Measurements from ENCODE around the gene NCR3LG1. TPM values are rescaled to one million over a fixed set of nuclear protein-coding genes. Genes with fewer than 3 reads are reported as not detected.
A peak's percentile ranks its signal among the peaks of the same experiment; 100 is the strongest.

NCR3LG1 gene
- total and polyA plus RNA-seq, 5 donors from 2014 or later: 0.12 to 0.69 TPM; not detected in 3

DNA sequence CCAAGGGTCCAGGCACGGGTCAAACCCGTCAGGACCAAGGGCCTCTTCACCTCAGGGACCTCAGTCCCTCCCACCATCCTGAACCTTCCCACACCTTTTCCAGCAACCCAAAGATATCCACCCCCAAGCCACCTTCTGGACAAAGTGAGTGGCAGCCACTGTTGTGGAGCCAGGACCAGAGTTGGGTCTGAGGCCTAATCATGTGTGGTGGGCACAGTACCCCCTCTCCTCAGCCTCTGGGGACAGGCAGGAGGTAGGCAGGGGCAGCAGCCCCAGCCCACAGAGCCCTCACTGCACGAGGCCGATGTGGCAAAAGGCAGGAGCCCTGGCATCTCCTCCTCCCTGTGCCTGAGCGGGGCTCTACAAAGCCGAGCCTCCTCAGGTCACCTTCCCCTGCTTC, 34.3 kb downstream of the NCR3LG1 start:
- peaks cover 11% of the 10 kb centered on the region for H3K4me1 ChIP-seq (ENCODE audit: control insufficient read depth, insufficient read depth, low read length, poor library complexity, severe bottlenecking)
- H3K4me1 Mint-ChIP-seq: peaks cover 0 to 14% (median 5%) of the 10 kb centered on the region in 4 donors

DNA sequence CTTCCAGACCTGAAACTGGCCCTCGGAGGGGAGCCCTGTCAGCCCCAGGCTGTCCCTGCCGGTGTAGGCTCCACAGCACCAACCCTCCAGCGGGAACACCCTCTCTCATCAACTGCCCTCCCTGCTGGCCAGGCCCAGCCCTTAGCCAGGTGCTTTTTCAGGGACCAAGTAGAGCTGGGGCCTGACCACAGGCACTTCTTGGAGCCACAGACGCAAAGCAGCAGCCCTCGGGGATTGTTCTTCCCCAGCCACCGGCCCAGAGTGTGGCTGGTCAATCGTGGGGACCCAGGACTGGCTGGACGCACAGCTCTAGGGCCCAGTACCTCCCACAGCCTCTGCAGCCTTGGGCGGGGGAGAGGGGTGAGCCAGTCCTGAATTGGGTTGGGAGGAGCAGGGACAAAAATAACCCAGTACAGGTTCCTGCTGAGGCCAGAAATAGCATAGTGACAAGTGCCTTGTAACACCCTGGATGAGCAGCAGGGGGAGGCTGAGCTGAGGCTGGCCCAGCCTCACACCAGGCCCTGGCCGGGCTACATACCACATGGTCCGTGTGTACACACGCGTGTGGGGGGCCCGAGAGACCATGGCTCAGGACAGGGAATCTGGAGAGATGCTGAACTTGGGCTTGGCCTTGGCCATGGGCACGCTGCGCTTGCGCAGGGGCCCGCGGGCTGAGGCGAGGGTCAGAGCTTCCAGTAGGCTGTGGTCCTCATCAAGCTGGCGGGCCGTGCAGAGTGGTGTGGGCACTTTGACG, 34.9 kb downstream of the NCR3LG1 start:
- no peaks in the 10 kb centered on the region for H3K36me3 Mint-ChIP-seq
- Histone ChIP-seq H3K9me3 (ENCODE audit: control insufficient read depth in 2 of 2, low read length in 2 of 2) (no peaks in the 10 kb centered on the region), H3K27me3 (ENCODE audit: control insufficient read depth, insufficient read depth, low read length) (no peaks in the 10 kb centered on the region), H3K36me3 (ENCODE audit: control insufficient read depth, insufficient read depth, low read length) (no peaks in the 10 kb centered on the region), H3K4me1 (ENCODE audit: control insufficient read depth, insufficient read depth, low read length, poor library complexity, severe bottlenecking) (peaks cover 11% of the 10 kb centered on the region), H3K4me3 (ENCODE audit: low read depth, low read length) (no peak overlapping the region), H3K27ac (ENCODE audit: insufficient read depth, low read length, poor library complexity, severe bottlenecking) (no peak overlapping the region)
- H3K9me3 Mint-ChIP-seq: no peaks in the 10 kb centered on the region
- peak in 1 of 3 donors; percentile 65 for DNase-seq
- peaks cover 17% of the 10 kb centered on the region for H3K27me3 Mint-ChIP-seq
- ATAC-seq (ENCODE audit: low read depth in 2 of 2): no peak
- H3K4me3 Mint-ChIP-seq: peak overlapping the region in 1 of 4 donors; percentile 35
- H3K27ac Mint-ChIP-seq: no peak overlapping the region
- H3K4me1 Mint-ChIP-seq: peaks cover 0 to 14% (median 5%) of the 10 kb centered on the region in 4 donors

More for the DNA sequence above, 34.3 kb downstream of the NCR3LG1 start:
- peaks cover 11% of the 10 kb centered on the region for H3K27me3 Mint-ChIP-seq
- Histone ChIP-seq H3K9me3 (ENCODE audit: control insufficient read depth in 2 of 2, low read length in 2 of 2) (no peaks in the 10 kb centered on the region), H3K36me3 (ENCODE audit: control insufficient read depth, insufficient read depth, low read length) (no peaks in the 10 kb centered on the region), H3K4me3 (ENCODE audit: low read depth, low read length) (no peak overlapping the region), H3K27ac (ENCODE audit: insufficient read depth, low read length, poor library complexity, severe bottlenecking) (no peak overlapping the region), H3K27me3 (ENCODE audit: control insufficient read depth, insufficient read depth, low read length) (no peaks in the 10 kb centered on the region)
- H3K36me3 Mint-ChIP-seq: no peaks in the 10 kb centered on the region
- DNase-seq (no peak), ATAC-seq (ENCODE audit: low read depth in 2 of 2) (no peak)
- no peak overlapping the region for H3K4me3 Mint-ChIP-seq
- no peaks in the 10 kb centered on the region for H3K9me3 Mint-ChIP-seq
- H3K27ac Mint-ChIP-seq: no peak overlapping the region

DNA sequence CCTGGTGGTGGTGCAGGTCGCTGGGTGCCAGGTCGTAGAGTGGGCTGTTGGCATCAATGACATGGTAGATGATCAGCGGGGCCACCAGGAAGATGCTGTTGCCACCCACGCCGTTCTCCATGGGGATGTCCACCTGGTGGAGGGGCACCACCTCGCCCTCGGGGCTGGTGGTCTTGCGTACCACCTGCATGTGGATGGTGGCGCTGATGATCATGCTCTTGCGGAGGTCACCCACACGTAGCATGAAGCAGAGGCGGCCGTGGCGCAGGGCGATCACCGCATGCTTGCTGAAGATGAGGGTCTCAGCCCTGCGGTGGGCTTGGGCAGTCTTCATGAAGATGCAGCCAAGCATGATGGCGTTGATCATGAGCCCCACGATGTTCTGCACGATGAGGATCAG, 35.7 kb downstream of the NCR3LG1 start:
- no peak overlapping the region for H3K4me3 ChIP-seq (ENCODE audit: low read depth, low read length)
- Mint-ChIP-seq H3K27me3 (peaks cover 18% of the 10 kb centered on the region), H3K4me3 (peak overlapping the region in 3 of 4 donors; percentile 68 to 84 (median 69)), H3K27ac (no peak overlapping the region), H3K9me3 (no peaks in the 10 kb centered on the region), H3K36me3 (no peaks in the 10 kb centered on the region), H3K4me1 (peaks cover 0 to 14% (median 5%) of the 10 kb centered on the region in 4 donors)
- H3K4me1 ChIP-seq (ENCODE audit: control insufficient read depth, insufficient read depth, low read length, poor library complexity, severe bottlenecking): peaks cover 11% of the 10 kb centered on the region
- no peak overlapping the region for H3K27ac ChIP-seq (ENCODE audit: insufficient read depth, low read length, poor library complexity, severe bottlenecking)
- H3K27me3 ChIP-seq (ENCODE audit: control insufficient read depth, insufficient read depth, low read length): no peaks in the 10 kb centered on the region
- ATAC-seq (ENCODE audit: low read depth in 2 of 2) (no peak), DNase-seq (no peak)
- no peaks in the 10 kb centered on the region for H3K36me3 ChIP-seq (ENCODE audit: control insufficient read depth, insufficient read depth, low read length)
- no peaks in the 10 kb centered on the region for H3K9me3 ChIP-seq (ENCODE audit: control insufficient read depth in 2 of 2, low read length in 2 of 2)

DNA sequence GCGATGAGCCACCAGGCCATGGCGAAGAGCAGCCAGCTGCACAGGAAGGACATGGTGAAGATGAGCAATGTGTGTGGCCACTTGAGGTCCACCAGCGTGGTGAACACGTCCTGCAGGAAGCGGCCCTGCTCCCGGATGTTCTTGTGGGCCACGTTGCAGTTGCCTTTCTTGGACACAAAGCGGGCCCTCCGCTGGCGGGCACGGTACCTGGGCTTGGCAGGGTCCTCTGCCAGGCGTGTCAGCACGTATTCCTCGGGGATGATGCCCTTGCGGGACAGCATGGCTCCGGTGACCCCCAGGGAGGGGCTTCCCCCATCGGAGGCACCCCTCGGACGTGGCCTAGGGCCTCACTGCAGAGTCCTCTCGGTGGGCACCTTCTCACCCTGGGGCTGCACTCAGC, 36.2 kb downstream of the NCR3LG1 start:
- Histone ChIP-seq H3K27ac (ENCODE audit: insufficient read depth, low read length, poor library complexity, severe bottlenecking) (no peak overlapping the region), H3K4me3 (ENCODE audit: low read depth, low read length) (no peak overlapping the region), H3K4me1 (ENCODE audit: control insufficient read depth, insufficient read depth, low read length, poor library complexity, severe bottlenecking) (peaks cover 11% of the 10 kb centered on the region), H3K36me3 (ENCODE audit: control insufficient read depth, insufficient read depth, low read length) (no peaks in the 10 kb centered on the region), H3K27me3 (ENCODE audit: control insufficient read depth, insufficient read depth, low read length) (no peaks in the 10 kb centered on the region), H3K9me3 (ENCODE audit: control insufficient read depth in 2 of 2, low read length in 2 of 2) (no peaks in the 10 kb centered on the region)
- Mint-ChIP-seq H3K4me1 (peaks cover 0 to 14% (median 5%) of the 10 kb centered on the region in 4 donors), H3K4me3 (peak overlapping the region in 3 of 4 donors; percentile 77 to 84 (median 78)), H3K9me3 (no peaks in the 10 kb centered on the region), H3K27ac (no peak overlapping the region), H3K27me3 (peaks cover 18% of the 10 kb centered on the region), H3K36me3 (no peaks in the 10 kb centered on the region)
- DNase-seq (no peak), ATAC-seq (ENCODE audit: low read depth in 2 of 2) (no peak)

DNA sequence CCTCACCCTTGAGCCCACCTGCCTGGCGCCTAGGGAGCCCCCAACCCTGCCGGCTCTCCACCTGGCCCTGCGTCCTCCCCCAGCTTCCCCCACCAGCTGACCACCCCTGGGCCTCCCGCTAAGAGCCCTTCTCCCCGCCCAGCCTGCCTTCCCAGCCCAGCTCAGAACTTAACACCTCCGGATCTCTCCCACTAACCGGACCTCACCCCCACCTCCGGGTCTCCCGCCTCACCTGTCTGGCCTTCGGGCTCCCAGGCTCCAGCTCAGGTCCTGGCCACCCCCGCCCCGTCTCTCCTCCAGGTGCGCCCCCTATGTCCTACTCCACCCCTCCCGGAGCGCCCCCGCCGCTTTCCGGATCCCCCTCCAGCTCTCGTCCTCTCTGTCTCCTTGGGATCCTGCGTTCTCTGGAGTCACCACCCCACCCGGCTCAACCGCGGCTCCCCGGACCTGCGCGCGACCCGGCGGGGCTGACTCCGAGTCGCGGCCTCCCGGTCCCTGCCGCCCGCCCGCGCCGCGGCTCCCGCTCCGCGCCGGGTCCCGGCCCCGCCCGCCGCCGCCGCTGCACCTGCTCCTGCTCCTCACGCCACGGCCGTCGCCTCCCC, 37.1 kb downstream of the NCR3LG1 start, which contains the start of gene KCNJ11:
Gene KCNJ11, minus strand, starts transcription at position 51 of the 602 bp plus-strand sequence. CDS start 568 bp downstream, outside the sequence.
- H3K9me3 Mint-ChIP-seq: no peaks in the 10 kb centered on the region
- no peaks in the 10 kb centered on the region for H3K36me3 ChIP-seq (ENCODE audit: control insufficient read depth, insufficient read depth, low read length)
- no peak within 1 kb of the TSS for H3K27ac ChIP-seq (ENCODE audit: insufficient read depth, low read length, poor library complexity, severe bottlenecking)
- peaks cover 11% of the 10 kb centered on the region for H3K4me1 ChIP-seq (ENCODE audit: control insufficient read depth, insufficient read depth, low read length, poor library complexity, severe bottlenecking)
- no peaks in the 10 kb centered on the region for H3K36me3 Mint-ChIP-seq
- no peaks in the 10 kb centered on the region for H3K9me3 ChIP-seq (ENCODE audit: control insufficient read depth in 2 of 2, low read length in 2 of 2)
- DNase-seq: peak in 1 of 3 donors; percentile 9
- H3K27me3 Mint-ChIP-seq: peaks cover 18% of the 10 kb centered on the region
- peak in 1 of 2 donors; percentile 44 for ATAC-seq (ENCODE audit: low read depth in 2 of 2)
- H3K27ac Mint-ChIP-seq: peak within 1 kb of the TSS in 1 of 3 donors; percentile 20
- H3K4me3 Mint-ChIP-seq: peak within 1 kb of the TSS; percentile 83 to 94 (median 85)
- H3K27me3 ChIP-seq (ENCODE audit: control insufficient read depth, insufficient read depth, low read length): no peaks in the 10 kb centered on the region
- peaks cover 0 to 14% (median 5%) of the 10 kb centered on the region in 4 donors for H3K4me1 Mint-ChIP-seq
- no peak within 1 kb of the TSS for H3K4me3 ChIP-seq (ENCODE audit: low read depth, low read length)

DNA sequence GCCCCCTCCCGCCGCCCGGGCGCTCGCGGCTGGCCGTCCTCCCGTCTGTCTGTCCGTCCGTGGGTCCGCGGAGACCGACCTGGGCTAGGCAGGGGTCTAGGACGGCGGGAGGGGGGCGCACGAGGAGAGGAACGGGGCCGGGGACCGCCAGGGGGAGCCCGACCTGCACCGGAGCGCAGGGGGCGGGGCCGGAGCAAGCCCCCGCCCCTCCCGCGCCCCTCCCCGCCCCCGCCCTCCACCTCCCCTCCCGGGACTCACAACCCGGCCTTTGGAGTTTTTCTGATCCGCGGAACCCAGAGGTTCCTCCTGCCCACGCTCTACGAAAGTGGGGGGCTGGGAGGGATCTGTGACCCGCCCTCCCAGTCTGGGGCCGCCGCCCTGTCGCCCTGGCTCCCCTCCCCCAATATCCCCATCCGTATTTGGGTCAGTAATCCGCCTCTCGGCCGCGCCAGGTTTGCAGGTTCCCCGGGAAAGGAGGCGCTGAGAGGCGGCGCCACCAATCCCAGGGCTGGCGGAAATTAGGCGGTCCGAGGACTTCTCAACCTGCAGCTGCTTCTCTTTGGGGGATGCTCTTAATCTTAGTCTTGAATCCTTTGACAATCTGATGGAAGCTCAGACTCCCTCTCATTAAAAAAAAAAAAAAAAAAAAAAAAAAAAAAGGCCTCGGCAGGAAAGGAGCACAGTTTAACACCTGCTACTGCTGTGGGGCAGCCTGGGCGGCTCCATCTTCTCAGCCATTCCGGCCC, 37.8 kb downstream of the NCR3LG1 start:
- no peaks in the 10 kb centered on the region for H3K9me3 Mint-ChIP-seq
- peak overlapping the region; percentile 67 to 94 (median 84) for H3K4me3 Mint-ChIP-seq
- no peaks in the 10 kb centered on the region for H3K9me3 ChIP-seq (ENCODE audit: control insufficient read depth in 2 of 2, low read length in 2 of 2)
- peaks cover 11% of the 10 kb centered on the region for H3K4me1 ChIP-seq (ENCODE audit: control insufficient read depth, insufficient read depth, low read length, poor library complexity, severe bottlenecking)
- H3K36me3 Mint-ChIP-seq: no peaks in the 10 kb centered on the region
- H3K27me3 Mint-ChIP-seq: peaks cover 18% of the 10 kb centered on the region
- H3K27ac Mint-ChIP-seq: no peak overlapping the region
- no peaks in the 10 kb centered on the region for H3K36me3 ChIP-seq (ENCODE audit: control insufficient read depth, insufficient read depth, low read length)
- no peak overlapping the region for H3K27ac ChIP-seq (ENCODE audit: insufficient read depth, low read length, poor library complexity, severe bottlenecking)
- ATAC-seq (ENCODE audit: low read depth in 2 of 2): peak; percentile 85 to 86
- peak; percentile 69 to 76 (median 74) for DNase-seq
- peaks cover 0 to 14% (median 5%) of the 10 kb centered on the region in 4 donors for H3K4me1 Mint-ChIP-seq
- H3K4me3 ChIP-seq (ENCODE audit: low read depth, low read length): no peak overlapping the region
- H3K27me3 ChIP-seq (ENCODE audit: control insufficient read depth, insufficient read depth, low read length): no peaks in the 10 kb centered on the region

DNA sequence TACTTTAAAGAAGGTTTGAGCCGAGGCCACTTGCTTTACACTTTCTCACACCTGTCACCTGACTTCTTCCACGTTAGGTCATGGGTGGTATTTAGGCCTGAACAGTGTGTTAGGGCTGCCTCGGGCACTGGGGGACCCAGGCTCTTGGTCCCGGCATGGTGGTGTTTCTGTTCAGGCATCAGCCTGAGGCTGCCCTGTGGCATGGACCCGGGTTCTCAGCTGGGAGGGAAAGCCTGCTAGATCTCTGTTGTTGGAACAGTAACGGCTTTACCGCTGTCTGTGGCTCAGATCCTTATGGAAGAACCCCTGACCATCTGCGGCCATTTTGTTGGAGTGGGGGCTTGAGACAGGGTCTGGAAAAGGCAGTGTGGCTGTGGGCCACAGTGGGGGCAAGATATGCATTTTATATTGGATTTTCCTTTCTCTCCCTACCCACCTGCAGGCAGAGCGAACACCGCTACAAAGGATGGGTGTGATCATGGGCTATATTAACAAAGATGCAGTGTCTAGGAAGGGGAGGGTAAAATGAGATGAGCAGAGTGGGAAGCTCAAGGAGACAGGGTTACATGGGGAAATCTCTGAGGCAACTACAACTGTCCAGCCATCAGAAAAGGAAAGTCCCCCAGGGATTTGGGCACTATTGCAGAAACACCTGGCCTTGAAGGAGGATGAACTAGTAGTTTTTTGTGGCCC, 38.5 kb downstream of the NCR3LG1 start:
- ATAC-seq (ENCODE audit: low read depth in 2 of 2) (no peak), DNase-seq (no peak)
- Mint-ChIP-seq H3K36me3 (no peaks in the 10 kb centered on the region), H3K4me1 (peaks cover 0 to 14% (median 5%) of the 10 kb centered on the region in 4 donors), H3K9me3 (no peaks in the 10 kb centered on the region), H3K27ac (no peak overlapping the region), H3K4me3 (peak overlapping the region; percentile 67 to 86 (median 80)), H3K27me3 (peaks cover 14% of the 10 kb centered on the region)
- Histone ChIP-seq H3K27me3 (ENCODE audit: control insufficient read depth, insufficient read depth, low read length) (no peaks in the 10 kb centered on the region), H3K4me3 (ENCODE audit: low read depth, low read length) (no peak overlapping the region), H3K4me1 (ENCODE audit: control insufficient read depth, insufficient read depth, low read length, poor library complexity, severe bottlenecking) (peaks cover 11% of the 10 kb centered on the region), H3K36me3 (ENCODE audit: control insufficient read depth, insufficient read depth, low read length) (no peaks in the 10 kb centered on the region), H3K27ac (ENCODE audit: insufficient read depth, low read length, poor library complexity, severe bottlenecking) (no peak overlapping the region), H3K9me3 (ENCODE audit: control insufficient read depth in 2 of 2, low read length in 2 of 2) (no peaks in the 10 kb centered on the region)

Measured in CD4-positive, CD25-positive, alpha-beta regulatory T cell (primary cell).